Stimulated activated CD4-positive, alpha-beta T cell treated with anti-CD3 and anti-CD28 coated beads, TNF-alpha, amount 100 ng/mL, for 4 hours (primary cell): ENCODE measurements around the gene WWOX.

Experiments used
- DNase-seq, 3 experiments: peaks; one replicate each; pipeline ENCODE4 v3.0.0-alpha.2; 2020; ENCODE audit warnings: low read depth in 3 of 3

Gene WWOX

DNA sequence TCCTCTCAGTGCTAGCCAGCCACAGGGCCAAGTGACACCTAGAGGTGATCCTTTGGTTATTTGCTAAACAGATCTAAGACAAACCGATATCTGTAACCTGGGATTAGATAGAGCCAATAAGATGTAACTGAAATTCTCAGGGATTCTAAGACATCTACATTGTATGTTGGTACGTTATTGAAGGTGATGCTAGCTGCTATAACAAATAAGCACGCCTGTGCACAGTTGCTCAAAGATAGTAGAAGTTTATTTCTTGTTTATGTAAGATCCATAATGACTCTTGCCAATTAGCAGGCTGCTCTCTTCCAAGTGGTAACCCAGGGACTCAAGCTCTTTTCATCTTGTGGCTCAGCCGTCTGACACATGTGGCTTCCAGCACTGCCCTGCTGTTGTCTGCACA is 370.3 kb downstream of the WWOX start:
- DNase-seq: no peak

GRCh38 chr16:78473031-78473699 is 373.7 kb downstream of the WWOX start:
- no peak for DNase-seq

- DNase-seq: no peak
These were observed 375.3 kb downstream of the WWOX start for GRCh38 chr16:78474762-78475161.

DNA sequence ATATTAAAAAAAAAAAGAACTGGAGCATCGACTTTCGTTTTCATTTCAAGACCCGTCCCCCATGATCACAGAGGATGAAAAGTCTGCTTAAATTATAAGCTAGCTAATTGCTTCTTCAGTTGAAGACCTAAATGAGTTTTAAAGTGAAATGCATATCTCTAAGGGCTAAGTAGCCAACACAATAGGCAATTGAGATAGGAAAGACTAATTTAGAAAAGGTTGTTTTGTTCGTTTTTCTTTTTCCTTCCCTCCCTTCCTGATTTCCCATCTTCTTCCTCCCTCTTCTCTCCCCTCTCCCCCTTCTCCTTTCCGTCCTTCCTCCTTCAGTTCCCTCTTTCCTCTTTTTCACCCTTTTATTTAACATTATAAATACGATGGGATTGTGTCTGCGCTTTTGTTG is 377.2 kb downstream of the WWOX start:
- DNase-seq: no peak

GRCh38 chr16:78478267-78478861 is 378.9 kb downstream of the WWOX start:
- no peak for DNase-seq

GRCh38 chr16:78479723-78480122 is 380.3 kb downstream of the WWOX start:
- DNase-seq: no peak

GRCh38 chr16:78480588-78480987 is 381.1 kb downstream of the WWOX start:
- DNase-seq: no peak

DNA sequence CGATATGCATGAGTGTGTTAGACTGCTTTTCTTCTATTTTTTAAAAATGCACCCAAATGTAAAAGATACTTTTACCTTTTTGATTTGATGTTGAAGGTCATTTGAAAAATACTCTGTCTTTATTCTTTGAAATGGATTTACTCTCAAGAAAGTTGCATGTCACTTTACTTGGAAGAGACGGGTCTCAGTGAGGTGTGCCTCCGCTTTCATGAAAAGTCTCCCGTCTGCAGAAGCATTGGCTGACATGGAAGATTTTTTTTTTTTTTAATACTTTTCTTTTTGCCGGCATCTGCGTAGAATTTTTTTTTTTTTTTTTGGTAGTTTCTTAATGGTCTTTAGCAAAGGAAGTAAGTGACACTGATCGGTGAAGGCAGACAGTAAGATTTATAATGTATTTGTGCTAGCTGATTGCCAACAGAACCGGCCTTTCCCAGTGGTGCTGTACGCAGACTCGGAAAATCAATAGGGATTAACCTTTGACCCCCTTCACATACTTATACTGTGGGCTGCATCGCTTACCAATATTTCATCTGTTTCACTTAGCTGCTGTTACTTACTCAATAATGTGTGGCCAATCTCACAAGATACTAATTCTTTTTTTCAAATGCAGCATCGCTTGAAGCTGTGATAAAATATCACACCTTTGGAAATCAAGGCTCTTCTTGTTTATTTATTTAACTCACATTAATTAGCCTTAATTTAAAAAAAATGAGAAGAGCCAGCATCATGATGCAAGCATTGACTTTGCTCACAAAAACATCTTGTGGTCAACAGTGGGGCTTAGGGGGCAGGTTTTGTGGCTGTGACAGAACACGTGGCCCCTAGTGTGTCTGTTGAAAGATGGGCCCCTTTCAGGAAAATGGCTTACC is 383.9 kb downstream of the WWOX start:
- no peak for DNase-seq

- DNase-seq: no peak
These were observed 385.1 kb downstream of the WWOX start for GRCh38 chr16:78484509-78485058.

- DNase-seq: no peak
These were observed 385.9 kb downstream of the WWOX start for GRCh38 chr16:78485188-78485916.

- DNase-seq: no peak
These were observed 386.4 kb downstream of the WWOX start for GRCh38 chr16:78485917-78486257.

DNA sequence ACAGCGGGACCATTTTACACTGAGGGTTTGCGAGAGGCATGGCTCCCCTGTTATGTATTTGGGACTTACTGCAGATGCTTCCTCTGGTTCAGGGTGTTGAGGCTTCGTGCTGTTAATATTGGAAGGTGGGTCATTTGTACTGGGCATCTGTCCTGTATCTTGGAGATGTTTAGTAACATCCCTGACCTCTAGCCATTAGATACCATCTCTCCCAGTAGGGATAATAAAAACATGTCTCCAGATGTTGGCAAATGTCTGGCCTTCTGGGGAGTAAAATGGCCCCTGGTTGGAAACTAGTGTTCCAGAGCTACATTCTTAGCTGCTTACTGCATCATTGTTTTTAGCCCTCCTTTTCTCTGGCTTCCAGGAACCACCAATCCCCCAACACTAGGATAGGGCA is 388.0 kb downstream of the WWOX start:
- DNase-seq: no peak

DNA sequence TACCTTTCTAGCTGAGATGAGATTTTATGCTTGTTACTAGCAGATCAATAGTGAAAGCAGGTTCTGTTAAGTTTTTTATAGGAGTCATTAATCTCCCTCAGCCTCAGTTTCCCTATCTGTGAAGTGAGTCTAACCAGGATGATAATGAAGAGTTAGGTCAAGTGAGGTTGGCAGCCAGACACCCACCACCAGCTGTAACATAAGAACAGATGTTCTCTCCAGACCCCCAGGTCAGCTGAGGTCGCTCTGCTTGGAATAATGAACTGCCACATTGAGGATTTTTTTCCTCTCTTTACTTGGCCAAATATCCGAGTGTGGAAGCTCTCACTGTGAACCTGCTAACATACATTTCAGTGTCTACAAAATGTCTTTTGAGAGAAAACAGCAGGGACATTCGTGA is 389.6 kb downstream of the WWOX start:
- DNase-seq: no peak

DNA sequence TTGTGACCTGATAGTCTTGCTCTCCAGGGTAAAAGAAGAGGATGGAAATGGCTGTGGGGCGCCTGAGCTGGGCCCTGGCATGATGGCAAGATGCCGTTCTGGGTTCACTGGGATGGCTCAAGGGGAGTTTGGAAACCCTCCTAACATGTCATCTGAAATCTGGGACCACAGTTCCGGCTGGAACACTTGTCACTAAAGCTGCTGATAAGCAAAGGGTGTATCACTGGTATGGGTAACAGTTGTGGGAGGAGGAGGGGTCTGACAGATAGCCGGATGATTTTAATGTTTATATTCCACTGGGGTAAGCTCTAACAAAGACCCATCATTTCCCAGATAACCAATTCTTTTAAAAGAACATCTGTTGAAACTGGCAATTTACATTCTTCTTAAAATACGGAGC is 390.2 kb downstream of the WWOX start:
- no peak for DNase-seq

DNA sequence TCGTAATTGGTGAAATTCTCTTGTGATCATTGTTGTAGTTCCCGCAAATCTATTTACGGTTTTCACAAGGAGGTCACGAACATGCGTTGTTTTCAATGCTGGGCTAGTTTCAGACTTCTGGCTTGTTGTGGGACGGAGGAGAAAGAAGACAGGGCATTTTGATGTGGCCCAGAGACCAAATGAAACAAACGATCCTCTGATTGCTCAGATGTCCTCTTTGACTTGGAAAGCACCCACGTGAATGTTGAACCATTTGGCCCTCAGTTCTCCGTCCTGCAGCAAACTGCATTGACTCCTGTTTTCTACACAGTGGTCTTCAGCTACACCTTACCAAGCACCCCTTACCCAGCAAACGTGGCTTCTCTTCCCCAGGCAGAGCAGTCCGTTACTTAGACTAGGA is 391.0 kb downstream of the WWOX start:
- DNase-seq: no peak

GRCh38 chr16:78490847-78491246 is 391.4 kb downstream of the WWOX start:
- no peak for DNase-seq

DNA sequence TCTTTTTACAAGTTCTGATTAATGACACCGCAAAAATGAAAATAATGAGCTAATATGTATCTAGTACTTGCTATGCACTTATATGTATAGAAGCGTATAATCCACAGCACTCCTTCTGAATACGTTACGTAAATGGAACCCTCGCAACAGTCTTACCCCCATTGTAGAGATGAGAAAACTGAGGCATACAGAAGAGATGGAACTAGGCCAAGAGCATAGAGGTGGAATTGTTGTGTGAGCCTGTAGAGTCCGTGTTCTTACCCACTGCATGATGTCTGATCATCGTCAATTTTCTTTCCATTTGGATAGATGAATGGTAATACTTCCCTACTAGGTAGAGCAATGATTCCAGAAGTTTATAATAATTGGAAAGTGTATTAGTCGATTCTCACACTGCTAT is 394.1 kb downstream of the WWOX start:
- no peak for DNase-seq

DNA sequence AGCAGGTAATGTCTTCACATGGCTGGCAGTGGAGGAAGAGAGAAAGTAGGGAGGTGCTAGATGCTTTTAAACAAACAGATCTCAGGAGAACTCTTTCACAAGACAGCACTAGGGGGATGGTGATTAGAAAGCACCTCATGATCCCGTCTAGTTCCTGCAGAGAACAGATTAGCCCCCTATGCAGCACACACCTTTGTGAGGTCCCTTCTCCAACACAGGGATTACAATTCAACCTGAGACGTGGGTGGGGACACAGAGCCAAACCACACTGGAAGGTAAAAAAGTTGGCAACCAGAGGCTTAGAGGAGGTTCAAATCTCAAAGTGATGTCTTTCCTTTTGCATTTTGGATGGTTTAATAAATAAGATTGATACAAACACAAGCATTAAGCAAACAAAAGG is 394.7 kb downstream of the WWOX start:
- no peak for DNase-seq

DNA sequence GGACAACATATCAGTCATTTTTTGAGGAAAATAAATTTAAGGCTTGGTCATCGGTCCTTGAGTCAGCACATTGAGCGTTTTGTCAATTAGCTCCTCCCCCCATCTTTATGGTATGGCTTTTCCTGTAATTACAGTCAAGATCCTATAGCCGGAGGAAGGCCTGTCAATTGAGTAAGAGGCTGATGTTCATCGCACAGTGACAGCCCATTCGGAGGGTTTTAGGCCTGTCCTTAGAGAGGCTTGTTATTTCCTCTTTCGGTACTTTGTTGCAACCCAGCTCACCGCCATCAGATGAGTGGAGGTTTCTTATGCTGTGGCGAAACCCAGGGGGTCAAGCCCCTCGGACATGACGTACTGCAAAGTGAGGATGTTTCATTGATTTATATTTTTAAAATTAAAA is 395.2 kb downstream of the WWOX start:
- no peak for DNase-seq

GRCh38 chr16:78496189-78496588 is 396.7 kb downstream of the WWOX start:
- no peak for DNase-seq

DNA sequence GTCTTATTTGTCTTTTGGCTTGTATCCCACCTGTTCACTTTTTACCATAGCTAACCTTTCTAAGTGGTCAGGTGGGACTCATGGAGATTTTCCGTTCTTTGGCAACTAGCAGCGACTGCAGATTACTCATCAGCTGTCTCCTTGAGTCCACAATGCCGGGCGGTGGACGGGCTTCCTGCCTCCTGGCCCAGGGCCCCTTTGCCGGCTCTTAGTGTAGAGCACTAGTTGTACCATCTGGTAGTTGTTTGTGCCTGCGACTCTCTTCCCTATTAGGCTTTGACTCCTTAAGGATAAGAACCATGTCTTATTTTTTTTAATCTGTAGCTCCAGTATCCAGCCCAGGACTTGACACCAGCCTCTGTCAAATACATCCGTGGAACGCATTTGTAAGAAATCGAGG is 399.9 kb downstream of the WWOX start:
- no peak for DNase-seq

DNA sequence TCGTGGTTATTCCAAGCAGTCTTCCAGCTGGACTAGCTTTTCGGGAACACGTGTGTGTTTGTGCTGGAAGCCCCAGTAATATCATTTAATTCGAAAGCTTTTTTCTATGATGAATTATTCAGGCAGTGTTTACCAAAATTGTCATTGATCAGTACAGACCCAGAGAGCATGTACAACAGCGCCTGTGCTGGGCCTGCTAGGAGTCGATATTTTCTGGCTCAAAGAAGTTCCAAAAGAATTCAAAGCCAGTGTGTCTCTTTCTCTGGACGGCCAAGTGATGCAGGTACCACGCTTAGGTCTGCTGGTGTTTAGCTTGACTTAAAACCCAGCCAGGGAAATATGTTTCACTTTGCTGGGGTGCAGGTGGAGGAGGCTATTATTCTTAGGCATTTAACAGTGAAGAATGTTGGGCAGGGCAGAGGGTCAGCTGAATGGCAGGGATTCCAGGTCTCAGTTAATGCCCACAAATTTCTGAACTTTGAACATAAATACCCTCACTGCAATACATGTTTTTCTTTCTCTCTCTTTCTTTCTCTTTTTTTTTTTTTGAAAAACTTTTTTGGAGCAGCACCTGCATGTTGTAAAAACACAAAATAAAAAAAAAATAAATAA is 401.3 kb downstream of the WWOX start:
- DNase-seq: no peak
